Adrenal gland (tissue), 12 donors: Measurements from ENCODE around the gene SRMS. TPM values are rescaled to one million over a fixed set of nuclear protein-coding genes. Genes with fewer than 3 reads are reported as not detected.
A peak's percentile ranks its signal among the peaks of the same experiment; 100 is the strongest.

Source experiments
- DNase-seq, 7 donors: peaks; one replicate each; pipeline ENCODE4 v3.0.0-alpha.2; 2019 to 2020
- H3K27ac ChIP-seq, 5 donors: fragments of 200-600 bp; sonication (generic) in 4 of 5; 1 replicate in 3 of 5; 2 replicates in 2 of 5; pipeline versions ENCODE4 v1.5.1 to v1.8.0; 2016 to 2020; ENCODE audit warnings: mild to moderate bottlenecking in 1 of 5
- H3K27me3 ChIP-seq: fragments of 200-600 bp; 2 replicates; pipeline ENCODE4 v1.8.0; 2021
- H3K36me3 ChIP-seq, 2 donors: fragments of 200-600 bp; replicated peaks in 1 of 2; 1 replicate in 1 of 2; 2 replicates in 1 of 2; pipeline versions ENCODE4 v1.5.1 to v1.8.0; 2018 to 2022
- H3K4me1 ChIP-seq, 2 donors: fragments of 200-600 bp; replicated peaks in 1 of 2; 1 replicate in 1 of 2; 2 replicates in 1 of 2; pipeline versions ENCODE4 v1.5.1 to v1.8.0; 2018 to 2021
- H3K4me3 ChIP-seq, 4 donors: fragments of 200-600 bp; sonication (generic) in 3 of 4; one replicate each; pipeline ENCODE4 v1.5.1; 2016 to 2018
- H3K9me3 ChIP-seq, 3 donors: fragments of 200-600 bp; sonication (generic) in 1 of 3; replicated peaks in 1 of 3; 1 replicate in 2 of 3; 2 replicates in 1 of 3; pipeline versions ENCODE4 v1.5.1 to v1.8.0; 2016 to 2021
- CTCF ChIP-seq, 6 experiments: fragments of 450-650 bp in 4 of 6; fragments of 200-600 bp in 2 of 6; sonication (generic) in 1 of 6; IDR thresholded peaks; 1 replicate in 5 of 6; 2 replicates in 1 of 6; pipeline versions ENCODE4 v1.5.1 to v1.8.0; 2016 to 2021; ENCODE audit warnings: antibody characterized with exemption in 6 of 6, mild to moderate bottlenecking in 2 of 6, moderate library complexity in 1 of 6
- POLR2A ChIP-seq, 2 donors: fragments of 450-650 bp; IDR thresholded peaks; one replicate each; pipeline ENCODE4 v1.6.1; 2017; ENCODE audit warnings: antibody characterized with exemption in 2 of 2, mild to moderate bottlenecking in 2 of 2, moderate library complexity in 1 of 2
- WGBS, 4 donors: extraction: QIAGEN DNeasy Blood & Tissue Kit in 2 of 4; methylation state at CpG; one replicate each; pipeline versions ENCODE4 v1.1.5 to v1.1.7; 2013 to 2017; 5-methylcytosine and 5-hydroxymethylcytosine counted together
- intact Hi-C, 2 donors: fragments of 100-400 bp; cut with DNase I; formaldehyde crosslinking; loops; one replicate each; pipeline versions ENCODE4 v1.14.1 to v1.15.0; 2022 to 2023
- polyA plus RNA-seq, 3 donors: library from polyadenylated mRNA; stranded (reverse); fragments of 200-250 nt in 2 of 3; fragments of 350-450 nt in 1 of 3; fragmentation: Illumina TruSeq in 1 of 3; extraction: RNeasy Lipid Tissue Mini Kit (QIAGEN cat#74804) in 1 of 3; gene quantifications; one replicate each; pipeline ENCODE4 v1.2.3, GENCODE V29; 2013 to 2014
- total RNA-seq, 9 donors: library from RNA; depleted of rRNA in 4 of 9; stranded (reverse); fragments of >200 nt in 4 of 9; fragments of 120-200 nt in 1 of 9; fragmentation: NEBNext Ultra II Directional in 1 of 9; extraction: Animal tissue kit (Norgen Biotek cat#: 25700) in 1 of 9; gene quantifications; one replicate each; pipeline versions ENCODE4 v1.1.0 to v1.2.4, GENCODE V29; 2013 to 2023
- donor health status: healthy with polysubstance abuse.
- donor health status: Bipolar disorder and iron deficiency.
- donor health status: DM: yes; HTN: yes; CAD: no.
- donor health status: DM: no; HTN: no; CAD: no.
- donor health status: DM: no; HTN: no; CAD: no.
- donor health status: DM: yes; HTN: yes; CAD: no.

Gene SRMS
- total and polyA plus RNA-seq, 12 donors, result not detected

- WGBS, 4 donors, result 72 to 79% (median 78%) methylated on average over 6 of the region's 6 CpGs
- H3K4me3 ChIP-seq, result no peak overlapping the region
- no peak for TF ChIP-seq POLR2A (IDR thresholded peaks at IDR 0.05)
- TF ChIP-seq CTCF (IDR thresholded peaks at IDR 0.05), result no peak
- H3K27ac ChIP-seq, result no peak overlapping the region
- no peak for DNase-seq
- no peaks in the 10 kb centered on the region for H3K4me1 ChIP-seq
- H3K27me3 ChIP-seq, result peaks cover 10% of the 10 kb centered on the region
- no peaks in the 10 kb centered on the region for H3K36me3 ChIP-seq
- H3K9me3 ChIP-seq, result no peaks in the 10 kb centered on the region
- intact Hi-C loops, result no loop called here
Measured at GRCh38 chr20:63543733-63544132, 3.8 kb downstream of the SRMS start.

- intact Hi-C loops, result no loop called here
Measured at GRCh38 chr20:63543131-63543530, 4.4 kb downstream of the SRMS start.

GRCh38 chr20:63542696-63543095 is 4.9 kb downstream of the SRMS start:
- Histone ChIP-seq H3K36me3 (no peaks in the 10 kb centered on the region), H3K27me3 (peaks cover 9% of the 10 kb centered on the region), H3K4me1 (peaks cover 0 to 2% of the 10 kb centered on the region in 2 donors), H3K4me3 (no peak overlapping the region), H3K9me3 (no peaks in the 10 kb centered on the region), H3K27ac (no peak overlapping the region)
- WGBS, 4 donors, result 80 to 97% (median 88%) methylated on average over 1 to 10 of the region's 10 CpGs
- intact Hi-C loops, result no loop called here
- no peak for DNase-seq
- TF ChIP-seq CTCF (IDR thresholded peaks at IDR 0.05) (no peak), POLR2A (IDR thresholded peaks at IDR 0.05) (no peak)

More at GRCh38 chr20:63543131-63543530, 4.4 kb downstream of the SRMS start:
- H3K27me3 ChIP-seq, result peaks cover 10% of the 10 kb centered on the region
- no peaks in the 10 kb centered on the region for H3K36me3 ChIP-seq
- no peak for DNase-seq
- no peak overlapping the region for H3K27ac ChIP-seq
- H3K4me1 ChIP-seq, result no peaks in the 10 kb centered on the region
- WGBS, 4 donors, result 89 to 96% (median 93%) methylated on average over 8 to 10 of the region's 10 CpGs; no CpG with 5 or more reads in 1 of the 4 donors
- TF ChIP-seq CTCF (IDR thresholded peaks at IDR 0.05) (no peak), POLR2A (IDR thresholded peaks at IDR 0.05) (no peak)
- H3K4me3 ChIP-seq, result no peak overlapping the region
- no peaks in the 10 kb centered on the region for H3K9me3 ChIP-seq

- TF ChIP-seq POLR2A (IDR thresholded peaks at IDR 0.05), result no peak
- no peak for TF ChIP-seq CTCF (IDR thresholded peaks at IDR 0.05)
- Histone ChIP-seq H3K4me1 (peaks cover 0 to 7% of the 10 kb centered on the region in 2 donors), H3K36me3 (no peaks in the 10 kb centered on the region), H3K27me3 (peaks cover 3% of the 10 kb centered on the region), H3K27ac (no peak overlapping the region), H3K4me3 (no peak overlapping the region), H3K9me3 (no peaks in the 10 kb centered on the region)
- intact Hi-C loops, result no loop called here
- WGBS, 4 donors, result 65 to 77% (median 71%) methylated on average over 7 to 36 of the region's 36 CpGs; no CpG with 5 or more reads in 1 of the 4 donors
- peak in 2 of 7 donors; percentile 17 to 39 for DNase-seq
Measured at GRCh38 chr20:63542031-63542559, 5.5 kb downstream of the SRMS start.
